Measurements from ENCODE around the gene QDPR.

DNA sequence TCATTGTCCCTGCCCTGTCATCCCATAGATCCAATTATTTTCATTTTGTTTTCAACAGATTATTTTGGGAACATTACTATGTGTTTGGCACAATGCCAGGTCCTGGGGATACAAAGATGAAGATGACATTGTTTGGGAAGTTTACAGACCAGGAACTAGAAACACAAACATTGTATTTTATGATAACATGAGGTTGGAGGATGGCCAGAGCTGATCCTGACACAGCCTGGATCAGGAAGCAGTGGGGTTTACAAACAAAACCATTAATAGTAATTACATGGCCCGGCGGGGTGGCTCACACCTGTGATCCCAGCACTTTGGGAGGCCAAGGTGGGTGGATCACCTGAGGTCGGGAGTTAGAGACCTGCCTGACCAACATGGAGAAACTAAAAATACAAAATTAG lies 32.9 kb upstream of the QDPR start:
- no peak for TF ChIP-seq POLR2AphosphoS5 (IDR thresholded peaks at IDR 0.05; ENCODE audit: low read depth)
- TF ChIP-seq, protein P1, sequence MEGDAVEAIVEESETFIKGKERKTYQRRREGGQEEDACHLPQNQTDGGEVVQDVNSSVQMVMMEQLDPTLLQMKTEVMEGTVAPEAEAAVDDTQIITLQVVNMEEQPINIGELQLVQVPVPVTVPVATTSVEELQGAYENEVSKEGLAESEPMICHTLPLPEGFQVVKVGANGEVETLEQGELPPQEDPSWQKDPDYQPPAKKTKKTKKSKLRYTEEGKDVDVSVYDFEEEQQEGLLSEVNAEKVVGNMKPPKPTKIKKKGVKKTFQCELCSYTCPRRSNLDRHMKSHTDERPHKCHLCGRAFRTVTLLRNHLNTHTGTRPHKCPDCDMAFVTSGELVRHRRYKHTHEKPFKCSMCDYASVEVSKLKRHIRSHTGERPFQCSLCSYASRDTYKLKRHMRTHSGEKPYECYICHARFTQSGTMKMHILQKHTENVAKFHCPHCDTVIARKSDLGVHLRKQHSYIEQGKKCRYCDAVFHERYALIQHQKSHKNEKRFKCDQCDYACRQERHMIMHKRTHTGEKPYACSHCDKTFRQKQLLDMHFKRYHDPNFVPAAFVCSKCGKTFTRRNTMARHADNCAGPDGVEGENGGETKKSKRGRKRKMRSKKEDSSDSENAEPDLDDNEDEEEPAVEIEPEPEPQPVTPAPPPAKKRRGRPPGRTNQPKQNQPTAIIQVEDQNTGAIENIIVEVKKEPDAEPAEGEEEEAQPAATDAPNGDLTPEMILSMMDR (IDR thresholded peaks at IDR 0.05; ENCODE audit: insufficient read depth, low read length) = no peak
- no peak for TF ChIP-seq GABPA (IDR thresholded peaks at IDR 0.05; ENCODE audit: low read depth)
- TF ChIP-seq, protein P2, sequence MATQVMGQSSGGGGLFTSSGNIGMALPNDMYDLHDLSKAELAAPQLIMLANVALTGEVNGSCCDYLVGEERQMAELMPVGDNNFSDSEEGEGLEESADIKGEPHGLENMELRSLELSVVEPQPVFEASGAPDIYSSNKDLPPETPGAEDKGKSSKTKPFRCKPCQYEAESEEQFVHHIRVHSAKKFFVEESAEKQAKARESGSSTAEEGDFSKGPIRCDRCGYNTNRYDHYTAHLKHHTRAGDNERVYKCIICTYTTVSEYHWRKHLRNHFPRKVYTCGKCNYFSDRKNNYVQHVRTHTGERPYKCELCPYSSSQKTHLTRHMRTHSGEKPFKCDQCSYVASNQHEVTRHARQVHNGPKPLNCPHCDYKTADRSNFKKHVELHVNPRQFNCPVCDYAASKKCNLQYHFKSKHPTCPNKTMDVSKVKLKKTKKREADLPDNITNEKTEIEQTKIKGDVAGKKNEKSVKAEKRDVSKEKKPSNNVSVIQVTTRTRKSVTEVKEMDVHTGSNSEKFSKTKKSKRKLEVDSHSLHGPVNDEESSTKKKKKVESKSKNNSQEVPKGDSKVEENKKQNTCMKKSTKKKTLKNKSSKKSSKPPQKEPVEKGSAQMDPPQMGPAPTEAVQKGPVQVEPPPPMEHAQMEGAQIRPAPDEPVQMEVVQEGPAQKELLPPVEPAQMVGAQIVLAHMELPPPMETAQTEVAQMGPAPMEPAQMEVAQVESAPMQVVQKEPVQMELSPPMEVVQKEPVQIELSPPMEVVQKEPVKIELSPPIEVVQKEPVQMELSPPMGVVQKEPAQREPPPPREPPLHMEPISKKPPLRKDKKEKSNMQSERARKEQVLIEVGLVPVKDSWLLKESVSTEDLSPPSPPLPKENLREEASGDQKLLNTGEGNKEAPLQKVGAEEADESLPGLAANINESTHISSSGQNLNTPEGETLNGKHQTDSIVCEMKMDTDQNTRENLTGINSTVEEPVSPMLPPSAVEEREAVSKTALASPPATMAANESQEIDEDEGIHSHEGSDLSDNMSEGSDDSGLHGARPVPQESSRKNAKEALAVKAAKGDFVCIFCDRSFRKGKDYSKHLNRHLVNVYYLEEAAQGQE (IDR thresholded peaks at IDR 0.05; ENCODE audit: insufficient replicate concordance, low read depth) = no peak
